ENCODE data around the gene EMX1.
"Not testable (repeated sequence)": the region's sequence is repeated elsewhere in the genome, so short reads cannot be mapped to it uniquely, and the experiment has no call there.

EMX1 gene

DNA sequence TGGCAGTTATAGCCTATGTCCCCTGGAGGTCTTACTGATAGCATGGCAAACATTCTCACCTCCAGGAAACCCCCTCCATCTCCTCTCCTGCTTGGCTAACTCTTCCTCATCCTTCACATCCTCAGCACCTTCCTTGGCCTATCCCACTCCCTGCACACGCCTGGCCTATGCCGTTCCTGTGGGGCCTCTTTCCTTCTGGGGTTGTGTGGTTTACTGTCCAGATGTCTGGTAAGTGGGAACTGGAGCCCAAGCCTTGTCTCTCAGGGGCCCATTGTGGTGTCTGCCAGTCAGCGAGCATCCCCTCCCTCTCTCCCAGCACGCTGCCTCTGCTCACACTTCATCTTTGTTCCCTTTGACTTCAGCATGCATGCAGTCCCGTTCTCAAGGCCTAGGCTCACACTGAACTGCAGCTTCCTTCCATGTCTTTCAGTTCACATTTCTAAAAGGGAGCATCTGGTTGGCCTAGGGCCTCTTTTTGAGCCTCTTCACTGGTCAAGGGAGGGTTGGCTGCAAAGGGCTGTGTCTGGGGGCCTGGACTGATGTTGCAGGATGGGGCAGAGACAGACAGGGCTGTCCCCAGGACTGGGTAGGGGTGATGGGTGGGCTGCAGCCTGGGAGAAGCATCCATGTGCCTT lies 17.0 kb upstream of the EMX1 start:
- no peak for DNase-seq (ENCODE audit: low read depth, low spot score)

DNA sequence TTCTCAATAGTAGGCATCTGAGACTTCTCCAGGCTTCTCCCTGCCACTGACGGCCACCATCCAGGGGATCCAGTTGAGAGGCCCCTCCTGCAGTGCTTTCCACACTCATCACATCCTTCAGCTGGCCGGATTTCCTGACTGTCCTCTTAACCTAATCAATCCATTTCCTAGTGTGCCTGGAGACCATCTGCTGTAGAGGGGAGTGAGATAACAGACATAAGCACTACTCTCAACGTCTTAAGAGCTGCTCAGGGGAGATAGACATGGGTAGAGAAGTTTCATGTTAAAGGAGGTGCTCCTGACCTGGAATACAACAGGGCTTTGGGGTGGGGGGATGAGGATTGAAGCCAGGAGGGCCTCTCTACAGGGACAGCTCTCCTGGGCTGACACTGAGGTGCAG lies 15.9 kb upstream of the EMX1 start:
- DNase-seq (ENCODE audit: low read depth, low spot score): no peak

GRCh38 chr2:72907369-72907768 lies 9.9 kb upstream of the EMX1 start:
- not testable (repeated sequence) for DNase-seq (ENCODE audit: low read depth, low spot score)

GRCh38 chr2:72908741-72909140 lies 8.6 kb upstream of the EMX1 start:
- no peak for DNase-seq (ENCODE audit: low read depth, low spot score)

- DNase-seq (ENCODE audit: low read depth, low spot score): no peak
These were observed 6.1 kb upstream of the EMX1 start for GRCh38 chr2:72911256-72911655.

GRCh38 chr2:72913486-72914205 lies 3.7 kb upstream of the EMX1 start:
- no peak for DNase-seq (ENCODE audit: low read depth, low spot score)

GRCh38 chr2:72914206-72914559 lies 3.1 kb upstream of the EMX1 start:
- DNase-seq (ENCODE audit: low read depth, low spot score): no peak

GRCh38 chr2:72914589-72915319 lies 2.6 kb upstream of the EMX1 start:
- no peak for DNase-seq (ENCODE audit: low read depth, low spot score)

DNA sequence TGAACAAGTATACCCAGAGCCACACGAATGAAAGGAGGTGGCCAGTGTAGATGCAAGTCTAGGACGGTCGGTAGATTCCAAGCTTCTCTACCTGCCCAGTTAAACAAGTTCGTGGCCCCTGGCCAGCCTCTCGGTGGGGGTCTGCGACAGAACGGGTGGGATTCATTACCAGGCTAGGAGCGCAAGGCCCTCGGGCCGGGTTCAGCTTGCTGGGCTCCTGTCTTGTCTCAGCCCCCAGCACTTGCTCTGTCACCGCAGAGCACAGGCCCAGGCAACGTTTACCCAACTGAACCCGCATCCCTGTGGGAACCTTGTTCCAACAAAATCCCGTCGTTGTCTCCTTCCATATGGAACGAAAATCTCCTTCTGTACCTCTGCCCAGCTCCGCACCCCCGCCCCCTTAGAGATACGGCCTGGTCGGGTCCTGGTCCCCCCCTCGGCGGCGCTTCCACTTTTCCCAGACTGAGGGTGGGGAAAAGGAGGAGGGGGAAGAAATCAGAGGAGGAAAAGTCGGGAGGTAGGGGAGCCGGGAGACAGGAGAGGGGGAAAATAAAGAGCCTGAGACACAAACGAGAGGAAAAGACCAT lies 1.9 kb upstream of the EMX1 start:
- no peak for DNase-seq (ENCODE audit: low read depth, low spot score)

GRCh38 chr2:72915907-72916742 lies 1.2 kb upstream of the EMX1 start:
- no peak for DNase-seq (ENCODE audit: low read depth, low spot score)

DNA sequence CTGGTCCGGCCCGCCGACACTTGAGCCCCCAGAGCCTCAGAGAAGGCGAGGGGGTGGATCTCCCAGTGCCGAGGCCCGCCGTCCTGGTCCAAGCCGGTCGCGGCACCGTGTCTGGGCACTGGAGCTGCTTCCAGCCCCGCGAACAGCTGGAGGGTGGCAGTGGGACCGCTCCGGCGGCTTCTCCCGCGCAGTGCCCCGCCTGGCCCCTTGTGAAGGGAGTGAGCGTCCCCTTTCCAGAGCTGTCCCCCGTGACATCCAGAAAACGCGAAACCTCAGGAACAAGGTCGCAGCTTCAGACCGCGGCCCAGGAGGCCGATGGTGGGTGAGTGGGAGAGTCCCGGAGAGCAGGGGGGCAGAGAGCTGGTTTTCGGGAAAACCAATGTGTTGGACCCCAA lies 579 bp upstream of the EMX1 start:
- DNase-seq (ENCODE audit: low read depth, low spot score): no peak

- no peak for DNase-seq (ENCODE audit: low read depth, low spot score)
These were observed 696 bp downstream of the EMX1 start for GRCh38 chr2:72917877-72918553.

- no peak for DNase-seq (ENCODE audit: low read depth, low spot score)
These were observed 2.3 kb downstream of the EMX1 start for GRCh38 chr2:72919414-72920317.

GRCh38 chr2:72920318-72921087 lies 3.2 kb downstream of the EMX1 start:
- DNase-seq (ENCODE audit: low read depth, low spot score): no peak

- DNase-seq (ENCODE audit: low read depth, low spot score): no peak
These were observed 4.0 kb downstream of the EMX1 start for GRCh38 chr2:72921088-72921851.

DNA sequence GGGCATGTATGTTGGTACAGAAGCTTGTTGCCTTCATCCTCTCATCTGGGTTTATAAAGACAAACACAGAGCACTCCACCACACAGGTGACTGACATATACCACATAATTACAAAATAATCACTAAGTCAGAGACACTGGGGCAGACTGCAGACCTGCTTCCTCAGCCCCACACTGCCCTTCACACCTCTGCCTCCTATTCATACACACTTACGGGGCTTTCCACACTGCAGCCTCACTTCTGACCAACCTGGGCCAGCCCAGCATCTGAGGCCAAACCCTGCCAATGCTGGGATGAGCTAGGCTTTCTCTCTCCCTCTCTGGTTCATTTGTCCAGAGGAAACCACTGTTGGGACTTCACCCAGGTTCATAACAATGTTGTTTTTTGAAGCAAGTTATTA lies 4.5 kb downstream of the EMX1 start:
- no peak for DNase-seq (ENCODE audit: low read depth, low spot score)

GRCh38 chr2:72923833-72924352 lies 6.6 kb downstream of the EMX1 start:
- no peak for DNase-seq (ENCODE audit: low read depth, low spot score)

Measured in brain pericyte (primary cell).